Activated CD4-positive, alpha-beta T cell treated with anti-CD3 and anti-CD28 coated beads, Interleukin-2, amount 10 ng/mL, durations not matched to agents 7 days and 5 days (primary cell): Measurements from ENCODE around the gene ANKRD28. TPM values are rescaled to one million over a fixed set of nuclear protein-coding genes. Genes with fewer than 3 reads are reported as not detected.

Experiments
- CTCF ChIA-PET: fragments of 350-600 bp; sonication (Branson Sonifier 250); formaldehyde crosslinking; loops from one replicate; lab custom pipeline; 2021; ENCODE audit warnings: antibody characterized with exemption; lab: Charles Lee
- POLR2A ChIA-PET: fragments of 350-600 bp; sonication (Branson Sonifier 250); formaldehyde crosslinking; loops from one replicate; lab custom pipeline; 2021; ENCODE audit warnings: antibody characterized with exemption; lab: Charles Lee
- DNase-seq: peaks from one replicate; pipeline ENCODE4 v3.0.0-alpha.2; 2020
- H3K27ac Mint-ChIP-seq: one replicate; pipeline ENCODE4 v1.8.0; 2021; ENCODE audit warnings: mild to moderate bottlenecking, moderate library complexity, mixed read lengths
- H3K27me3 Mint-ChIP-seq: one replicate; pipeline ENCODE4 v1.8.0; 2021; ENCODE audit warnings: mixed read lengths
- H3K36me3 Mint-ChIP-seq: one replicate; pipeline ENCODE4 v1.8.0; 2021; ENCODE audit warnings: low read depth, mixed read lengths
- H3K4me1 Mint-ChIP-seq: one replicate; pipeline ENCODE4 v1.8.0; 2021; ENCODE audit warnings: mixed read lengths
- H3K4me3 Mint-ChIP-seq: one replicate; pipeline ENCODE4 v1.8.0; 2021; ENCODE audit warnings: mild to moderate bottlenecking, moderate library complexity, mixed read lengths
- H3K9me3 Mint-ChIP-seq: one replicate; pipeline ENCODE4 v1.8.0; 2021; ENCODE audit warnings: mixed read lengths
- total RNA-seq, 2 experiments: library from RNA; stranded (reverse); gene quantifications; one replicate each; pipeline ENCODE4 v1.2.3, GENCODE V29; 2021

The ANKRD28 gene
- total RNA-seq, 2 experiments from 2014 or later, result 33.9 to 39.0 TPM

GRCh38 chr3:15728766-15729165 lies 69.0 kb downstream of the ANKRD28 start:
- peaks cover 14% of the 10 kb centered on the region for H3K4me1 Mint-ChIP-seq
- no peak for DNase-seq
- ChIA-PET CTCF (no interaction called here), POLR2A (no interaction called here)
- H3K9me3 Mint-ChIP-seq, result no peaks in the 10 kb centered on the region
- peaks cover 46% of the 10 kb centered on the region for H3K36me3 Mint-ChIP-seq
- H3K27me3 Mint-ChIP-seq, result no peaks in the 10 kb centered on the region
- no peak overlapping the region for H3K4me3 Mint-ChIP-seq
- H3K27ac Mint-ChIP-seq, result no peak overlapping the region

DNA sequence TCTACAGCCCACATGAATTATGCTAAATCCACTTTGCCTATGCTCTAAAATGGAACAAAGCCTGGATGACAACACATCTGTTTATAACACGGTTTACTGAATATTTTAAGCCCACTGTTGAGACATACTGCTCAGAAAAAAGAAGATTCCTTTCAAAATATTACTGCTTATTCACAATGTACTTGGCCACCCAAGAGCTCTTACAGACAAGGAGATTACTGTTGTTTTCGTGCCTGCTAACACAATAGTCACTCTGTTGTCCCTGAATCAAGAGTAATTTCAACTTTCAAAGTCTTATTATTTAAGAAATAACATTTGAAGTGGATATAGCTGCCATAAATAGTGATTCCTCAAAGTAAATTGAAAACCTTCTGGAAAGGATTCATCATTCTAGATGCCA lies 70.9 kb downstream of the ANKRD28 start:
- Mint-ChIP-seq H3K36me3 (peaks cover 51% of the 10 kb centered on the region), H3K4me1 (peaks cover 17% of the 10 kb centered on the region), H3K27ac (no peak overlapping the region), H3K9me3 (no peaks in the 10 kb centered on the region), H3K4me3 (no peak overlapping the region), H3K27me3 (no peaks in the 10 kb centered on the region)
- DNase-seq, result no peak
- CTCF ChIA-PET, result interaction anchor here (0.6 to 1.4 kb wide), 2 partner anchors 35 to 91 kb away, joined by 4 read pairs; no protein-coding TSS in a partner anchor
- POLR2A ChIA-PET, result no interaction called here

- no peak for DNase-seq
- no peak overlapping the region for H3K4me3 Mint-ChIP-seq
- H3K9me3 Mint-ChIP-seq, result no peaks in the 10 kb centered on the region
- ChIA-PET POLR2A (no interaction called here), CTCF (interaction anchor here (0.6 to 1.4 kb wide), 3 partner anchors 36 to 90 kb away, joined by 3 to 4 read pairs (median 4); no protein-coding TSS in a partner anchor)
- H3K27ac Mint-ChIP-seq, result no peak overlapping the region
- H3K4me1 Mint-ChIP-seq, result peaks cover 17% of the 10 kb centered on the region
- H3K27me3 Mint-ChIP-seq, result no peaks in the 10 kb centered on the region
- H3K36me3 Mint-ChIP-seq, result peaks cover 48% of the 10 kb centered on the region
These were observed 71.7 kb downstream of the ANKRD28 start for GRCh38 chr3:15726043-15726442.

GRCh38 chr3:15724446-15724845 lies 73.3 kb downstream of the ANKRD28 start:
- H3K4me3 Mint-ChIP-seq, result no peak overlapping the region
- no peaks in the 10 kb centered on the region for H3K27me3 Mint-ChIP-seq
- POLR2A ChIA-PET, result no interaction called here

DNA sequence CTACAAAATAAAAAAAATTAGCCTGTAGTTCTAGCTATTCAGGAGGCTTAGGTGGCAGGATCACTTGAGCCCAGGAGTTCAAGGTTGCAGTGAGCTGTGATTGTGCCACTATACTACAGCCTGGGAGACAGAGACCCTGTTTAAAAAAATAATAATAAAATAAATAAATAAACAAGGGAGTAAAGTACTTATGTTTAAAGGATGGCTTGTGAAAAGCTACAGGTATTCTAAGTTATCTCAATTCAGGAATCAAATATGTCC lies 74.2 kb downstream of the ANKRD28 start:
- Mint-ChIP-seq H3K27ac (no peak overlapping the region), H3K4me3 (no peak overlapping the region), H3K36me3 (peaks cover 54% of the 10 kb centered on the region), H3K9me3 (no peaks in the 10 kb centered on the region), H3K27me3 (no peaks in the 10 kb centered on the region), H3K4me1 (peaks cover 17% of the 10 kb centered on the region)
- no peak for DNase-seq
- ChIA-PET CTCF (no interaction called here), POLR2A (no interaction called here)

More at GRCh38 chr3:15724446-15724845, 73.3 kb downstream of the ANKRD28 start:
- Mint-ChIP-seq H3K36me3 (peaks cover 58% of the 10 kb centered on the region), H3K27ac (no peak overlapping the region), H3K9me3 (no peaks in the 10 kb centered on the region), H3K4me1 (peaks cover 17% of the 10 kb centered on the region)
- CTCF ChIA-PET, result interaction anchor here (0.6 kb wide), 1 partner anchor 1580 kb away, joined by 3 read pairs; no protein-coding TSS in a partner anchor
- no peak for DNase-seq

DNA sequence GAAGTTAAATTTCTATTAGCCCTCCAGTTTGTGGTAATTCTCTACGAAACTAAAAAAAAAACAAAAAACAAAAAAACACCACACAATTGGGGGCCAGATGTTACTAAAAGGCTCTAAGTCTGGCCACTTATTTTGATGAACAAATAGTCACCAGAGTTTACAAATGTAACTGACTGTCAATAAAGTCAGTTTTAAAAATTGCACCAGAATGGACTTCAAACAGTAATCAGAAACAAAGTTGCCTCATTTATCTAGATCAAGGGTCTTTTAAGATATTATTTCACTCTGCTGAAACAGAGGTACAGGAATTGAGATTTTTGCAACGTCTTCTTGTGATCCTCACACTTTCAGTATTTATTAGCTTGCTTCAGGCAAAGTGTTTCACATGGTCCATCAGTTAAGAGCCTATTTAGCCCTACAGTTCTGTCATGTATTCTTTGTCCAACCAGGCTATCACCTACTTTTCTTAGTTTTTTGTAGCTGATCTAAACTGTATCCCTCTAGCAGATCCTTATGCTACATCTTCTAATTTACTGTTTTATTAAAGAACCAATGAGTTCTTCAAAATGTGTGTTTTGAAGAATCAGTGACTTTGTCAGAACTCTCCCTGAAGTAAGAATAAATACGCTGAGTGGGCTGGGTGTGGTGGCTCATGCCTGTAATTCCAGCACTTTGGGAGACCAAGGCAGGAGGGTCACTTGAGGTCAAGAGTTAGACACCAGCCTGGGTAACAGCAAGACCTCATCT lies 74.7 kb downstream of the ANKRD28 start:
- peaks cover 16% of the 10 kb centered on the region for H3K4me1 Mint-ChIP-seq
- no peak overlapping the region for H3K4me3 Mint-ChIP-seq
- no peak for DNase-seq
- no peaks in the 10 kb centered on the region for H3K27me3 Mint-ChIP-seq
- POLR2A ChIA-PET, result no interaction called here
- no peaks in the 10 kb centered on the region for H3K9me3 Mint-ChIP-seq
- H3K36me3 Mint-ChIP-seq, result peaks cover 53% of the 10 kb centered on the region
- H3K27ac Mint-ChIP-seq, result no peak overlapping the region
- CTCF ChIA-PET, result interaction anchor here (1.5 kb wide), 1 partner anchor 10 kb away, joined by 4 read pairs; no protein-coding TSS in a partner anchor

- Mint-ChIP-seq H3K27ac (no peak overlapping the region), H3K9me3 (no peaks in the 10 kb centered on the region), H3K4me3 (no peak overlapping the region), H3K27me3 (no peaks in the 10 kb centered on the region), H3K36me3 (peaks cover 25% of the 10 kb centered on the region), H3K4me1 (no peaks in the 10 kb centered on the region)
- DNase-seq, result no peak
- ChIA-PET CTCF (no interaction called here), POLR2A (no interaction called here)
These were observed 81.6 kb downstream of the ANKRD28 start for GRCh38 chr3:15716178-15716577.

- Mint-ChIP-seq H3K27ac (no peak overlapping the region), H3K9me3 (no peaks in the 10 kb centered on the region), H3K4me3 (no peak overlapping the region), H3K4me1 (no peaks in the 10 kb centered on the region), H3K36me3 (peaks cover 21% of the 10 kb centered on the region), H3K27me3 (no peaks in the 10 kb centered on the region)
- CTCF ChIA-PET, result interaction anchor here (1.3 kb wide), 1 partner anchor 26 kb away, joined by 4 read pairs; no protein-coding TSS in a partner anchor
- no peak for DNase-seq
- POLR2A ChIA-PET, result no interaction called here
These were observed 83.3 kb downstream of the ANKRD28 start for GRCh38 chr3:15714448-15714847.

- peaks cover 3% of the 10 kb centered on the region for H3K4me1 Mint-ChIP-seq
- no peak for DNase-seq
- CTCF ChIA-PET, result interaction anchor here (0.6 to 1.6 kb wide), 3 partner anchors 9 to 311 kb away, joined by 4 to 5 read pairs (median 4); no protein-coding TSS in a partner anchor
- no peak overlapping the region for H3K4me3 Mint-ChIP-seq
- no peaks in the 10 kb centered on the region for H3K27me3 Mint-ChIP-seq
- POLR2A ChIA-PET, result no interaction called here
- H3K36me3 Mint-ChIP-seq, result peaks cover 26% of the 10 kb centered on the region
- H3K27ac Mint-ChIP-seq, result no peak overlapping the region
- H3K9me3 Mint-ChIP-seq, result no peaks in the 10 kb centered on the region
These were observed 84.4 kb downstream of the ANKRD28 start for GRCh38 chr3:15713364-15713763.

GRCh38 chr3:15711281-15711680 lies 86.5 kb downstream of the ANKRD28 start:
- ChIA-PET CTCF (no interaction called here), POLR2A (no interaction called here)
- Mint-ChIP-seq H3K27me3 (no peaks in the 10 kb centered on the region), H3K27ac (no peak overlapping the region), H3K4me3 (no peak overlapping the region), H3K36me3 (peaks cover 43% of the 10 kb centered on the region), H3K4me1 (peaks cover 3% of the 10 kb centered on the region), H3K9me3 (peaks cover 3% of the 10 kb centered on the region)
- DNase-seq, result no peak

DNA sequence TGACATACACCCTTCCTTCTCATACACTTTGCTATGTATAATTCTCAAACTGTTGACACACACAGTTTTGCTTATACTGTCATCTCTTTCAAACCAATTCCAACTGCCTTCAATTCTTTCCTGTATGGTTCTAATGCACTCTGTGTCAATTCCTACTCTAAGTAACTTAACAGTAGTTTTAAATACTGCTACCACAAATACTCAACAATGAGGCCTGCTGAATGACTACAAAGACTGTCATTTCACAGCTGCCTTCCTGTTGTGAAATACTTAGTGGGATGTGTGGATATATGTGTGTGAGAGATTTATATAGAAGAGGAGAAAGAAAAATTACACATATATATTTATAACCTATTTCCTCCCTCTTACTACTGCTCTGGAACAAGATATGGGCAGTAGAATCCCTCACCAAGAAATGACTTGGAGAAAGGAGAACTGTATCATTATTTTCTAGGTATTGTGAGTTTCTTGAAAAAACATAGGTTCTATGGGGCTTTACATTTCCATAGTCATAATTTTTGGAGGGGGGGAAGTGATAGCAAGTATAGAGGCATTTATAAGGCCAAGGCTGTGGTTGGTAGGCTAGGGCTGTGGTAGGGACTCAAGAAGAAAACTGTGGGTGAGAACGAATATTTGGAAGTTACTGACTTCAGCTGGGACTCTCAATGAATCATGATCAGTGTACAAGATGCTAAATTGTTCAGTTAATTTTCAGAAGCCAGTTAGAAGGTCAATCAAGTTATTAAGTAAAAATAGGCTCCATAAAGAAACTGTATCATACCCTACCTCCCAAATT lies 88.7 kb downstream of the ANKRD28 start:
- no peak overlapping the region for H3K4me3 Mint-ChIP-seq
- DNase-seq, result no peak
- H3K27ac Mint-ChIP-seq, result no peak overlapping the region
- ChIA-PET POLR2A (no interaction called here), CTCF (no interaction called here)
- peaks cover 3% of the 10 kb centered on the region for H3K4me1 Mint-ChIP-seq
- peaks cover 50% of the 10 kb centered on the region for H3K36me3 Mint-ChIP-seq
- no peaks in the 10 kb centered on the region for H3K27me3 Mint-ChIP-seq
- peaks cover 3% of the 10 kb centered on the region for H3K9me3 Mint-ChIP-seq

DNA sequence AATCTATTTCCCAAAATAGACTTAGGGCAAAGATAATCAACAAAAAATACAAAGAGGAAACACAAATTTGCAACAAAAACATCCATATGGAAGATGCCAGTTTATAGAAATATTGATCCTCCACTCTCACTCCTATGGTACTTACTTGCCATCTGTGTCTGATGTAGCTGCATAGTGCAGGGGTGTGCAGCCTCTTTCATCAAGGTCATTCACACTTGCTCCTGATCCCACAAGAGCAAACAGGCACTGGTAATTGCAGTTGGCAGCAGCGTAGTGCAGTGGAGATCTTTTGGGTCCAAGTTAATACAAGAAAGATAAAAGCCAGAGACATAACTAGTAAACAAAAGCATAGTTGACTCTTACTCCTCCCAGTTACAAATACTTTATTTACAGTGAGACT lies 90.0 kb downstream of the ANKRD28 start:
- H3K4me1 Mint-ChIP-seq, result peaks cover 3% of the 10 kb centered on the region
- ChIA-PET POLR2A (no interaction called here), CTCF (no interaction called here)
- H3K27ac Mint-ChIP-seq, result no peak overlapping the region
- no peak overlapping the region for H3K4me3 Mint-ChIP-seq
- DNase-seq, result no peak
- no peaks in the 10 kb centered on the region for H3K27me3 Mint-ChIP-seq
- peaks cover 51% of the 10 kb centered on the region for H3K36me3 Mint-ChIP-seq
- H3K9me3 Mint-ChIP-seq, result peaks cover 3% of the 10 kb centered on the region

DNA sequence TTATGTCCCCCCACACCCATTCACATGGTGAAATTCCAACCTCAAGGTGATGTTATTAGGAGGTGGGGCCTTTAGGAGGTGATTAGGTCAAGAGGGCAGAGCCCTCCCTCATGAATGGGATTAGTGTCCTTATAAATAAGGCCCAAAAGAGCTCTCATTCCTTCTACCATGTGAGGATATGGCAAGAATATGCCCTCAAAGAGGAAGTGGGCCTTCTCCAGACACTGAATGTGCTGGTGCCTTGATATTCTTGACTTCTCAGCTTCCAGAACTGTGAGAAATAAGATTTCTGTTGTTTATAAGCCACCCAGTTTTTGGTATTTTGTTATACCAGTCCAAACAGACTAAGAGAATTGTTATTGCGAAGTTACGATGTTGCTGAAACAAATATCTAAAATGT lies 94.4 kb downstream of the ANKRD28 start:
- CTCF ChIA-PET, result interaction anchor here (0.6 kb wide), 1 partner anchor 584 kb away, joined by 4 read pairs; no protein-coding TSS in a partner anchor
- Mint-ChIP-seq H3K36me3 (peaks cover 46% of the 10 kb centered on the region), H3K27me3 (no peaks in the 10 kb centered on the region), H3K9me3 (peaks cover 10% of the 10 kb centered on the region), H3K4me1 (no peaks in the 10 kb centered on the region), H3K27ac (no peak overlapping the region), H3K4me3 (no peak overlapping the region)
- POLR2A ChIA-PET, result no interaction called here
- DNase-seq, result no peak
